ENCODE measurements around the gene NMS. TPM values are rescaled to one million over a fixed set of nuclear protein-coding genes. Genes with fewer than 3 reads are reported as not detected.
"Not testable (repeated sequence)": the region's sequence is repeated elsewhere in the genome, so short reads cannot be mapped to it uniquely, and the experiment has no call there.

NMS gene
- not detected in 2 replicates for total RNA-seq (2014; rRNA removed; shearing (Covaris generic); ENCODE audit: low replicate concordance)

- in situ Hi-C loops (cut with HindIII; ENCODE audit: low pct_unique_long_range_greater_than_20kb, low sequenced_read_pairs): no loop called here
- DNase-seq (ENCODE audit: low read depth): no peak
Observed at GRCh38 chr2:100470182-100470581, at the start of gene NMS. Gene NMS (plus strand): TSS chr2:100470482. CDS start chr2:100470489, 7 bp downstream.

GRCh38 chr2:100422320-100423055, 47.8 kb upstream of the NMS start:
- in situ Hi-C loops (cut with HindIII; ENCODE audit: low pct_unique_long_range_greater_than_20kb, low sequenced_read_pairs): no loop called here
- peak; percentile 28 for DNase-seq (ENCODE audit: low read depth)

GRCh38 chr2:100423631-100424030, 46.7 kb upstream of the NMS start:
- in situ Hi-C loops (cut with HindIII; ENCODE audit: low pct_unique_long_range_greater_than_20kb, low sequenced_read_pairs): no loop called here
- no peak for DNase-seq (ENCODE audit: low read depth)

GRCh38 chr2:100424277-100424875, 45.9 kb upstream of the NMS start:
- DNase-seq (ENCODE audit: low read depth): no peak
- in situ Hi-C loops (cut with HindIII; ENCODE audit: low pct_unique_long_range_greater_than_20kb, low sequenced_read_pairs): no loop called here

- in situ Hi-C loops (cut with HindIII; ENCODE audit: low pct_unique_long_range_greater_than_20kb, low sequenced_read_pairs): no loop called here
- no peak for DNase-seq (ENCODE audit: low read depth)
Observed at GRCh38 chr2:100425107-100425506, 45.2 kb upstream of the NMS start.

- DNase-seq (ENCODE audit: low read depth): no peak
- in situ Hi-C loops (cut with HindIII; ENCODE audit: low pct_unique_long_range_greater_than_20kb, low sequenced_read_pairs): no loop called here
Observed at GRCh38 chr2:100425573-100426383, 44.5 kb upstream of the NMS start.

GRCh38 chr2:100426384-100426720, 43.9 kb upstream of the NMS start:
- in situ Hi-C loops (cut with HindIII; ENCODE audit: low pct_unique_long_range_greater_than_20kb, low sequenced_read_pairs): no loop called here
- no peak for DNase-seq (ENCODE audit: low read depth)

- DNase-seq (ENCODE audit: low read depth): no peak
- in situ Hi-C loops (cut with HindIII; ENCODE audit: low pct_unique_long_range_greater_than_20kb, low sequenced_read_pairs): no loop called here
Observed at GRCh38 chr2:100427111-100427510, 43.2 kb upstream of the NMS start.

- peak; percentile 25 for DNase-seq (ENCODE audit: low read depth)
- in situ Hi-C loops (cut with HindIII; ENCODE audit: low pct_unique_long_range_greater_than_20kb, low sequenced_read_pairs): no loop called here
Observed at GRCh38 chr2:100427627-100428258, 42.5 kb upstream of the NMS start.

GRCh38 chr2:100429726-100430125, 40.6 kb upstream of the NMS start:
- in situ Hi-C loops (cut with HindIII; ENCODE audit: low pct_unique_long_range_greater_than_20kb, low sequenced_read_pairs): no loop called here
- no peak for DNase-seq (ENCODE audit: low read depth)

GRCh38 chr2:100437751-100438150, 32.5 kb upstream of the NMS start:
- no peak for DNase-seq (ENCODE audit: low read depth)
- in situ Hi-C loops (cut with HindIII; ENCODE audit: low pct_unique_long_range_greater_than_20kb, low sequenced_read_pairs): no loop called here

- DNase-seq (ENCODE audit: low read depth): peak; percentile 34
- in situ Hi-C loops (cut with HindIII; ENCODE audit: low pct_unique_long_range_greater_than_20kb, low sequenced_read_pairs): no loop called here
Observed at GRCh38 chr2:100446696-100447095, 23.6 kb upstream of the NMS start.

GRCh38 chr2:100451092-100451491, 19.2 kb upstream of the NMS start:
- no peak for DNase-seq (ENCODE audit: low read depth)
- in situ Hi-C loops (cut with HindIII; ENCODE audit: low pct_unique_long_range_greater_than_20kb, low sequenced_read_pairs): no loop called here

GRCh38 chr2:100451734-100452133, 18.5 kb upstream of the NMS start:
- in situ Hi-C loops (cut with HindIII; ENCODE audit: low pct_unique_long_range_greater_than_20kb, low sequenced_read_pairs): no loop called here
- DNase-seq (ENCODE audit: low read depth): no peak

- in situ Hi-C loops (cut with HindIII; ENCODE audit: low pct_unique_long_range_greater_than_20kb, low sequenced_read_pairs): no loop called here
Observed at GRCh38 chr2:100453853-100454252, 16.4 kb upstream of the NMS start.

GRCh38 chr2:100456357-100456756, 13.9 kb upstream of the NMS start:
- DNase-seq (ENCODE audit: low read depth): peak; percentile 18
- in situ Hi-C loops (cut with HindIII; ENCODE audit: low pct_unique_long_range_greater_than_20kb, low sequenced_read_pairs): not testable (repeated sequence)

More at GRCh38 chr2:100453853-100454252, 16.4 kb upstream of the NMS start:
- DNase-seq (ENCODE audit: low read depth): no peak

GRCh38 chr2:100460904-100461530, 9.3 kb upstream of the NMS start:
- in situ Hi-C loops (cut with HindIII; ENCODE audit: low pct_unique_long_range_greater_than_20kb, low sequenced_read_pairs): no loop called here
- DNase-seq (ENCODE audit: low read depth): no peak

- DNase-seq (ENCODE audit: low read depth): no peak
- in situ Hi-C loops (cut with HindIII; ENCODE audit: low pct_unique_long_range_greater_than_20kb, low sequenced_read_pairs): no loop called here
Observed at GRCh38 chr2:100470898-100471514, 724 bp downstream of the NMS start.
